ENCODE measurements around the gene C1orf35. TPM values are rescaled to one million over a fixed set of nuclear protein-coding genes. Genes with fewer than 3 reads are reported as not detected.
A peak's percentile ranks its signal among the peaks of the same experiment; 100 is the strongest.

Gene C1orf35
- total and polyA plus RNA-seq, 9 donors: 2.8 to 29.3 (median 21.0) TPM

GRCh38 chr1:228105270-228105995 is 2.3 kb upstream of the C1orf35 start:
- no peaks in the 10 kb centered on the region for H3K36me3 ChIP-seq
- H3K4me3 ChIP-seq: no peak overlapping the region
- TF ChIP-seq, protein P1, sequence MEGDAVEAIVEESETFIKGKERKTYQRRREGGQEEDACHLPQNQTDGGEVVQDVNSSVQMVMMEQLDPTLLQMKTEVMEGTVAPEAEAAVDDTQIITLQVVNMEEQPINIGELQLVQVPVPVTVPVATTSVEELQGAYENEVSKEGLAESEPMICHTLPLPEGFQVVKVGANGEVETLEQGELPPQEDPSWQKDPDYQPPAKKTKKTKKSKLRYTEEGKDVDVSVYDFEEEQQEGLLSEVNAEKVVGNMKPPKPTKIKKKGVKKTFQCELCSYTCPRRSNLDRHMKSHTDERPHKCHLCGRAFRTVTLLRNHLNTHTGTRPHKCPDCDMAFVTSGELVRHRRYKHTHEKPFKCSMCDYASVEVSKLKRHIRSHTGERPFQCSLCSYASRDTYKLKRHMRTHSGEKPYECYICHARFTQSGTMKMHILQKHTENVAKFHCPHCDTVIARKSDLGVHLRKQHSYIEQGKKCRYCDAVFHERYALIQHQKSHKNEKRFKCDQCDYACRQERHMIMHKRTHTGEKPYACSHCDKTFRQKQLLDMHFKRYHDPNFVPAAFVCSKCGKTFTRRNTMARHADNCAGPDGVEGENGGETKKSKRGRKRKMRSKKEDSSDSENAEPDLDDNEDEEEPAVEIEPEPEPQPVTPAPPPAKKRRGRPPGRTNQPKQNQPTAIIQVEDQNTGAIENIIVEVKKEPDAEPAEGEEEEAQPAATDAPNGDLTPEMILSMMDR (IDR thresholded peaks at IDR 0.05): no peak
- TF ChIP-seq POLR2A (IDR thresholded peaks at IDR 0.05) (no peak), EP300 (IDR thresholded peaks at IDR 0.05) (no peak)
- H3K27ac ChIP-seq: no peak overlapping the region
- peak in 1 of 5 donors; percentile 31 for DNase-seq
- H3K27me3 ChIP-seq: no peaks in the 10 kb centered on the region
- peaks cover 6% of the 10 kb centered on the region for H3K4me1 ChIP-seq (ENCODE audit: insufficient read depth)
- no peaks in the 10 kb centered on the region for H3K9me3 ChIP-seq
- intact Hi-C loops (cut with DNase I): no loop called here
- WGBS, 3 donors: 64 to 73% (median 65%) methylated on average over 9 of the region's 9 CpGs

- Histone ChIP-seq H3K27ac (no peak overlapping the region), H3K36me3 (no peaks in the 10 kb centered on the region), H3K9me3 (no peaks in the 10 kb centered on the region), H3K4me3 (no peak overlapping the region), H3K27me3 (no peaks in the 10 kb centered on the region), H3K4me1 (ENCODE audit: insufficient read depth) (peaks cover 2% of the 10 kb centered on the region)
- intact Hi-C loops (cut with DNase I): loop anchor here in 1 of 4 donors (5.0 kb wide), 1 partner anchor 1738 kb away; no protein-coding TSS in a partner anchor
- peak in 2 of 5 donors; percentile 39 to 43 for DNase-seq
- 47 to 61% (median 56%) methylated on average over 7 of the region's 7 CpGs for WGBS, 3 donors
- TF ChIP-seq, protein P1 (IDR thresholded peaks at IDR 0.05): no peak
- TF ChIP-seq EP300 (IDR thresholded peaks at IDR 0.05): no peak
- no peak for TF ChIP-seq POLR2A (IDR thresholded peaks at IDR 0.05)
Measured at GRCh38 chr1:228104526-228105269, 1.6 kb upstream of the C1orf35 start.

- 6 to 12% (median 6%) methylated on average over 60 to 73 of the region's 73 CpGs for WGBS, 3 donors
- H3K4me1 ChIP-seq (ENCODE audit: insufficient read depth): peaks cover 2% of the 10 kb centered on the region
- no peak for TF ChIP-seq POLR2A (IDR thresholded peaks at IDR 0.05)
- TF ChIP-seq, protein P1 (IDR thresholded peaks at IDR 0.05): no peak
- no peak for TF ChIP-seq EP300 (IDR thresholded peaks at IDR 0.05)
- peak overlapping the region; percentile 80 to 86 for H3K27ac ChIP-seq
- intact Hi-C loops (cut with DNase I): loop anchor here in 1 of 4 donors (5.0 kb wide), 1 partner anchor 1740 kb away; no protein-coding TSS in a partner anchor
- DNase-seq: peak in 3 of 5 donors; percentile 63 to 66 (median 63)
- H3K36me3 ChIP-seq: no peaks in the 10 kb centered on the region
- H3K27me3 ChIP-seq: no peaks in the 10 kb centered on the region
- H3K9me3 ChIP-seq: no peaks in the 10 kb centered on the region
- H3K4me3 ChIP-seq: peak overlapping the region; percentile 89
Measured at GRCh38 chr1:228101994-228102790, 933 bp downstream of the C1orf35 start.

DNA sequence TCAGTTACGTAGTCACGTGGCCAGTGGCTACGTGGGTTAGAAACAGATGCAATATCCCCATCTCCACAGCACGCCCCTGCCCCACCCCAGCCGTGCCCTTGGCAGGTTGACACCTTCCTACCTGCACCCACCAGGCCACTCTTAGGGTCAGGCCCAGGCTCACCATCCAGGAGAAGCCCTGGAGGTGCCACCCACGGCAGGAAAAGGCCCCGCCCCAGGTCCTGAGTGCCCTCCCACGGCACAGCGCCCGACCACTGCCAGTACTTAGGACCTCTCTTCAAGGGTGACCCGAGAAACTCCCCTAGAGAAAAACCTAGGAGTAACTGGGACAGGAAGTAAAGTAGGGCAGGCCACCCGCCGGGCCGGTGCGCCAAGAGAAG is 1.5 kb downstream of the C1orf35 start:
- intact Hi-C loops (cut with DNase I): loop anchor here in 1 of 4 donors (5.0 kb wide), 1 partner anchor 1741 kb away; no protein-coding TSS in a partner anchor
- 41 to 52% (median 44%) methylated on average over 15 of the region's 15 CpGs for WGBS, 3 donors
- H3K36me3 ChIP-seq: no peaks in the 10 kb centered on the region
- H3K9me3 ChIP-seq: no peaks in the 10 kb centered on the region
- TF ChIP-seq POLR2A (IDR thresholded peaks at IDR 0.05) (no peak), EP300 (IDR thresholded peaks at IDR 0.05) (no peak)
- TF ChIP-seq, protein P1 (IDR thresholded peaks at IDR 0.05): no peak
- H3K27me3 ChIP-seq: no peaks in the 10 kb centered on the region
- peak in 2 of 5 donors; percentile 44 to 46 for DNase-seq
- peaks cover 2% of the 10 kb centered on the region for H3K4me1 ChIP-seq (ENCODE audit: insufficient read depth)
- H3K4me3 ChIP-seq: peak overlapping the region; percentile 89
- peak overlapping the region; percentile 60 to 86 for H3K27ac ChIP-seq
